SK-N-DZ (cell line): Measurements from ENCODE around the gene VPS39.

ENCODE experiments used
- DNase-seq: peaks from one replicate; pipeline ENCODE4 v3.0.0-alpha.2; 2015; ENCODE audit warnings: low spot score

VPS39 gene

DNA sequence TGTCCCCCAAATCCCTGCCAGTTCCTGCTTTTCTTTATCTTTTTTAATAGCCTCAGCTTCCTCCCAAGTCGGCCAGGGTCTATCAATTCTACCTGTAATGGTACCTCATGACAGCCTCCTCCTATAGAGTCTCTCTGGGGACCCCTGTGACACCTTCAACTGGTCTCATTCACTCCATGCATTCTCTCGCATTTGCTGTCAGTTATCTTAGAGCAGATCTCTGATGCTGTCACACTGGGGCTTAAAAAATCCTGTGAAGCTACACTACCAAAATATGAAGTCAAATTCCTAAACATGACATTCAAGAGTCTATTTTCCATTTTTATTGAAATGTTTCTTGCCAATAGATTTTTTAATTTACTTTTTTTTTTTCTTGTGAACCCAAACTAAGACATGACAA, 5.5 kb downstream of the VPS39 start:
- DNase-seq: no peak

DNA sequence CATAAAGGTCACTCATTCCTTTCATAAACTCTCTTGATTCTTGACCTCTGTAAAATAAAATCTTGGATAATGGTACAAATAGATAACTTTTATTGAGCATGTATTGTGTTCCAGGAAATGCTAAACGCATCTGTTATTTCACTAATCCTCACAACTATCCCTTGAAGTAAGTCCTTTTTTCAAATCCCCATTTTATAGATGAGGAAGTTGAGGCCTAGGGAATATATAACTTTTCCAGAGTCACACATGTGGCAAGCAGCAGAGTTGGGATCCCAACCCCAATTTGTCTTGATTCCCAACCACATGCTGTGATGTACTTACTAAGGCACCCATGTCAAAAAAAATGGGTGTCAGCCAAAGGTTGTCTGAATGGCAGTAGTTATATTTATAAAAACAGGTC, 6.3 kb downstream of the VPS39 start:
- no peak for DNase-seq

DNA sequence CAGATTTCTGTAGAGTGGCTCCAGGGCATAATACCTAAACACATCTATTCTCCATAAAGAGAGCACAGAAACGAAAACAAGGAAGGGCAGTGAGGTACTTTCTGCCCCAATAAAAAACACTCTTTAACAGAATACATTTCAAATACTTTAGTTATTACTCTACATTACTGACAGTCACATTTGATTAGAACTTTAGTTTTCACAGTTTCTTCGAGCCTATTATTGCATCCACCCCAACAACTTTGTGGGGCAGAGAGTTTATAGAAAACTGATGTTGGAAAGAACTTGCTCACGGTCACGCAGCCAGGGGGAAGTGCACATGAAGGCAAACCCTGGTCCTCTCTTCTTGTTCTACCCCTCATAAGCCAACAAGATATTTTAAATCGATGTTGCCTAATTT, 9.0 kb downstream of the VPS39 start:
- DNase-seq: no peak

DNA sequence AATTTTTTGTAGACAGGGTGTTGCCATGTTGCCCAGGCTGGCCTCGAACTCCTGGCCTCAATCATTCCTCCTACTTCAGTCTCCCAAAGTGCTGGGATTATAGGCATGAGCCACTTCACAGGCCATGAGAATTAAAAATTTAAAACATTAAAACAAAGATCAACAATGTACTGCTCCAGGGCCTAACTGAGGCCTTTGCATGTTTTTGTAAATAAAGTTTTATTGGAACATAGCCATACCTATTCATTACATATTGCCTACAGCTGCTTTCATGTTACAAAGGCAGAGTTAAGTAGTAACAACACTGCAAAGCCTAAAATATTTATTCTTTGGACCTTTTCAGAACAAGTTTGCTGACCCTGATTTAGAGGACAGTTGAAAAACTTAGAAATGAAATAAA, 9.6 kb downstream of the VPS39 start:
- no peak for DNase-seq

DNA sequence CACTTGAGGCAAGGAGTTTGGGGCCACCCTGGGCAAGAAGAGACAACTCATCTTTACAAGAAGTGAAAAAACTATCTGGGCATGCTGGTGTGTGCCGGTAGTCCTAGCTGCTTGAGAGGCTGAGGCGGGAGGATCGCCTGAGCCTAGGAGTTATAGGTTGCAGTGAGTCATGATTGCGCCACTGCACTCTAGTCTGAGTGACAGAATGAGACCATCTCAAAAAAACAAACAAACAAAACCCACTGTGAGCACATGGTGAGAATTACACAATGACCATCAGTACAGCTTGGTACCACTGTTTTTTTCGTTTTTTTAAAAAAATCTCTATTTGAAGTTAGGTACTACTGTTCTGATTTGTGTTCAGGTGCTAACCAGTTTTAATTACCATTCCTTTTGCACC, 13.6 kb downstream of the VPS39 start:
- no peak for DNase-seq

DNA sequence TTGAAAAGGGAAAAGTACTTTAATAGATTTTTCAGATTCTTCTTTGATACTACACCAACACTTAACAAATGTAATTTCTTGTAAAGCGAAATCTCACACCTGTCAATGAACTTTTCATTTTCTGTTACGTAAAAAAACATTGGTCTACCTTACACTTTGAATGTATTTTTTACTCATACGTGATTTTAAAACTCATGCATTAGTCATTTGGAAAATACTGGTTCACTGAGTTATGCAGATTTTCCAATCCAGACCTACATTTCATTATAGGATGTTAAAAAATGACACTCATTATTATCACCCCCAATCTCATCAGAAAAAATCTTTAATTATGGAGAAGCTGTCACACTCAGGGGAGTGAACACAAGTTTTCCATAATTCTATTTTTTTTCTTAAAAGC, 14.7 kb downstream of the VPS39 start:
- no peak for DNase-seq

DNA sequence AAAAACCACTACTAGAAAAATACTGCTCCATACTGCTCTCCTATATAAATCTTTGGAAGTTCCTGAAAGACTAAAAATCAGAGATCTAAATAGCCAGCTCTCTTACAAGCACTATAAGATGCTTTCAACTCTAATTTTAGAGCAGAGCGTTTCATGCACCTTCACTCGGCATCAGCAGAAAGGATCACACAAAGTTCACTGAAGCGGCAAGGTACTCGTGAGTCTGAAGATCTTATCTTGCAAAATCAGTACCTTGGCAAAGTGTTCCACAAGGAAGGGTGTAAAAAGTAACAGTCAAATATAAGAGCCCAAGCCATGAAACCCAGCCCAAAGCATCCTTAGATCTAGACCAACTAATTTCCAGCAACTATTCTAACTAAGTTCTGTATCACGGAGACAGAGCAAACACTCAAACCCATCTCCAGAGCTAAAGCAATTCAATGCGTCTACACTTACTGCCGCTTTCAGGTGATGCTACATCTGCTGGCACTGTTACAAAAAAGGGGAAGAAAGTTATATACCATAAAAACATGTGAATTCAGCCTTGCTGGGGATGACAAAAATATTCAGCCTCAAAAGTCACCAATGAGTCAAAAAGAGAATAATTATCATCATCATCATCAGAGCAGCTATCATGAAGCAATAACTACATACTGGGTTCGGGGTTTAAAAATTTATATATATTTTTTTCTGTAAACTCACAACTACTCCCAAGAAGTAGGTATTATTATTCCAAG, 16.3 kb downstream of the VPS39 start:
- DNase-seq: no peak

DNA sequence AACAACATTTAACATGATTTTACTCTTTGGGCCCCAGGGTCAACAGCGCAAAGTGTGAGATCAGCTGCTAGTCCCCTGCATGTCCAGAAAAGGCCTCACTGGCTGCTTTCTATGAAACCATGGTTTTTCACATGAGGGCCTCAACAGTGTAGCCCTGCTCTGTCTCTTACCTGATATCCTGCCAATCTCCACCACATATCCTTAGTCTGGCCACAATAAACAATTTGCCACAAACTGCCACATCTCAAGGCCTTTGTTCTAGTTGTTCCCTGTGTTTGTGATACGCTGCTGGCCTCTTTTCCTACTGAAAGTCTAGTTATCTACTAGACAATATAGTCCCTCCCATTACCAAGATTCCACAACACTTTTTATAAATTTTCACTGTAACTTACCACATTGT, 17.7 kb downstream of the VPS39 start:
- DNase-seq: no peak

DNA sequence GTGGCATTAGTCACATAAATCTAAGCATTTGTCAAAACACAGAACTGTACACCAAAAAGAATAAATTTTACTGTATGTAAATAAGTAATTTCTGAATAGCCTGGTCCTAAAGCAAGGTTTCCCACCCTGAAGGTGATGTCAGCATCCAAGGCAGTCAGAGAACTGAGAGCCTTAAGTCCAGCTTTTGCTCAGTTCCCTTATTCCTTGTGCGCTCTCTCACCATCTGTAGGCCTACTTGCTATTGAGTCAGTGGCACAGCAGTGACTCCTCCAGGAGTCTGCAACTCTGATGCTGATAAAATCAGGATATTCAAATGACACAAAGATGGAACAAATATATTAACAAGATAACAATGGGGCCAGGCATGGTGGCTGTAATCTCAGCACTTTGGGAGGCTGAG, 22.3 kb downstream of the VPS39 start:
- no peak for DNase-seq

DNA sequence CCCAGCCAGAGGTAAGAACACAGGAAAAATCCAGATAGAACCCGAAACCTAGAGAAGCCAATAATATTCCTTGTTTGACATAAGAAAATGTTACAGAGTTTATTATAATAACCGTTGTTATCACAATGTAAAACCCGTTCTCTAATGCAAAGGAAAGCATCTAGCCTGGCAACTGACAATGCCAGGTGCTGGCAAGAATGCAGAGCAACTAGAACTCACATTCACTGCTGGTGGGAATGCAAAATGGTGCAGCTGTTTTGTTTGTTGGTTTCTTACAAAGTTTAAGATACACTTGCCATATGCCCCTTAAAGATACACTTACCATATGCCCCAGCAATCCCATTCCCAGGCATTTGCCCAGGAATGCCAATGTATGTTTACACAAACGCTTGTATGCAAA, 23.4 kb downstream of the VPS39 start:
- no peak for DNase-seq

DNA sequence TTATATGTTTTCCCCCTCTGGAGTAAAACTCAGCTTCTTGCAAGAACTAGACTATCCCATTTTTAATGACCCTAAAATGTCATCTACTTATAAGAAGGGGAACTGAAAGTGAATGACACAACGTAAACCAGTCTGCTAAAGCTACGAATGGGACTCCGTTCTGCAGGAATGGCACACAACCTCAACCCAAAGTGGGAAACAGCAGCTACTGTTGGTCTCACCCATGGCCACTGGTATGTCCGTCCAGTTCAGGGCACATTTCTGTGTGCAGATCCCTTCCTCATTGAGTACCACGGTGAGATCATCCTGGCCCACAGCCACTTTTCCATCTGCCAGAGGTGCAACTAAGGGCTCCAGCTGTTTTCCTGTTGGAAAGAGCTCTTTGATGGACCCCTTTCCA, 23.8 kb downstream of the VPS39 start:
- no peak for DNase-seq

DNA sequence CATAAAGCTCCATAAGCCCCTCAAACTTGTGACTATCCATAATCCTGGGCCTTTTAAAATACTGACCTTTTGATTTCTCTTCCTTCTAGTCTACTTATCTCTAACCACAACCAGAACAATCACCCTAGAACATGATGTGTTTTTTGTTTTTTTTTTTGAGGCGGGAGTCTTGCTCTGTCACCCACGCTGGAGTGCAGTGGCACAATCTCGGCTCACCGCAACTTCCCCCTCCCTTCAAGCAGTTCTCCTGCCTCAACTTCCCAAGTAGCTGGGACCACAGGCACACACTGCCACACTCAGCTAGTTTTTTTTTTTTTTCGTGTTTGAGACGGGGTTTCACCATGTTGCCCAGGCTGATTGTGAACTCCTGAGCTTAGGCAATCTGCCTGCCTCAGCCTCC, 25.1 kb downstream of the VPS39 start:
- no peak for DNase-seq

DNA sequence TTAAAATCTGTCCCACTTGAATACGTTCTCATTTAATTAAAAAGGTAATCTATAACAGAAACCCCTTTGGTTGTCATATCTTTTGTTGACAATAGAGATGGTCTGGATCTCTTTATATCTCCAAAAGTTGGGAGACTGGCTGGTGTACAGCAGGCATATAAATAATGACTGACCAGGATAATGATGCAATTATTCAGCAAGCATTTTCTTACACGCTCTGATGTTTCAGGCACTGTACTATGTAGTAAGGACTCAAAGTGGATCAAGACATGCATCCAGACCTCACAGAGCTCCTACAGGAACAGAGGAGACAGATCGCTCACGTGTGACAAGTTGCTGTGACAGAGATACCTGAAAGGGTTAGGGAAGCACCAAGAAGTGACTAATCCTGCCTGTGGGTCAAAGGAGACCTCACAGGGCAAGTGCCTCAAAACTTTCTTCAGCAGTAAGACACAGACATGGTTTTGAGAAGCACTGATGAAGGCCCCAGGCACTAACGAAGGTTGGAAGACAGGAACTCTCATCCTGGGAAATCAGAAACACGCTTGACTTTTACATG, 25.7 kb downstream of the VPS39 start:
- no peak for DNase-seq

DNA sequence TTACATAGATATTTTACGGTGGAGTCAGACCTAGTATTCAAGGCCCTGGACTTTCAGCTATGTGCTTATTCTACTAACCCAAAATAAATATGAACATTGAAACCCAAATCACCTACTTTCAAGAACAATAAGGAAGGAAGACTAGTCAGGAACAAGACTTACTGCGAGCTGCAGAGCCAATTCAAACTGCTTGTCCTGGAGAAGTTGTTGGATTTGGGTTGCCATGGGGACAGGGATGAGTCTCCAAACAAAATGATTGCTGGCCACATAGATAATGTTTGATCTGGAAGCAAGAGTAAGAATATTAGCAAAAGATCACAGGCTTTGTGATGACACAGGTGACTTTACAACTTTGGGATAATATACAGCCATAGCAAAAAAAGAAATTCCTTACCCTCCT, 30.0 kb downstream of the VPS39 start:
- DNase-seq: no peak

DNA sequence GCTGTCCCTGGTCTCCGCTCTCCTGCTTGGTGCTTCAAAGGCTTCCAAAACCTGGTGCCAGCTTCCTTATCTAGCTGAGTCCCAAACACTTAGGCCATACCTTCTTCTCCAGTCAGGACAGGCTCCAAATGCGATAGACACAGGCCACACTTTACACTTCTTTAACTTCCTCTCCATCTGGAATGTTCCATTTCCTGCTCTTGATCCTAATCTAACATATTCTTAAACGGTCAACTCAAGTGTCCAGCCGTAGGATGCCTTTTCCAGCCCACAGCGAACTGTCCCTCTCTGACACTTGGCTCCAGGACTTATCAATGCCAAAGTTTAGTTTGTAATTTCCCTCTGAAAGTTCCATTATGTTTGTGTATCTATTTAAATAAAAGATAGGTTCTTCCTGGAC, 32.4 kb downstream of the VPS39 start:
- DNase-seq: no peak

DNA sequence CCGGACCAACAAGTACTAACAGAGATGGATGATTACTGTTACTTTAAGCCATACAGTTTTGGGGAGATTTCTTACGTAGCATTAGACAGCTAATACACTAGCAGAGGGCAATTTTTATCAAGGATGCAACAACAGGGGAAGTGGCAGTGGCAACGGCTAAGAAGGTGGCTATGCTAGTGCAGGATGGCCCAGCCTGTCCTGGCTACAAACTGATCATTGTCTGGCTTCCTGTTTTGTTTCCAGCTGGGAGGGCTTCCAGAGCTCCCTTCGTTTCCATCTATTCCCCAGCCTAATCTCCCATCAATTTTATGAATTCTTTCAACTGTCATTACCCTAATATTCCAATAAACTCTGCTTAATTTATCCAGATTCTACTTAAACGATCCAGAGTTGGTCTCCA, 35.6 kb downstream of the VPS39 start:
- DNase-seq: no peak

DNA sequence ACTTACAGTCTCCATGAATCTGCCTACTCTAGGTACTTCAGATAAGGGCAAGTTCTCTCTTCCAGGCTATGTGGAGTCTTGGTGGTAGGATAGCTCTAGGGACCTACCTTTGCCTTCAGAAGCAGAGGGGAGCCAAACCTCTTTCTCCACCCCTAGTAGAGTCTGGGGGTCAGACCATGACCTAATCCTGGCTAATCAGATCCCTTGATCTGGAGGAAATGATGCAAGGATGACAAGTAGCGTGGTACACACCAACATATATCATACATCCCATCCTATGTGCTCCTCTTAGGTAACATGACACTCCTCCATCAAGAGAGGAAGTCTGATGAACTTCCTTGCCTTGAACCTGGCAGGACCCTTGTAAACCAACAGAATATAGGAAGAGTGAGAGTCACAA, 36.3 kb downstream of the VPS39 start:
- DNase-seq: no peak

DNA sequence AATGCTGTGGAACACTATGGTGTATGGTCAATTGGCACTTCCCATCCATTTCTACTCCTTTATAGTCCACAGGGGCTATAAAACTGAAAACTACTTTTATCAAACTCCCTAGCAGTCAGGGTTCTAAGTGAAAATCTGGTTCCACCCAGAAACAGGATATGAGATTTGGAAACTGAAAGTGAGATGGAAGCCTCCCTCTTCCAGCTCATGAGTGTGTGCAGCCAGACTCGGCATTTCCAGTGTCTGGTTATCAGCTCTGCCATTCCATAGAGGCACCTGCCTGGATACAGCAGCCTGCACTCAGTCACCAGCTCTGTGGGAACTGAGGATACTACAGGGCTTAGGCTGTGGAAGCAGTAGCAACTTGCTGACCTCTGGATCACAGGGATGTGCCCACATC, 37.0 kb downstream of the VPS39 start:
- no peak for DNase-seq

DNA sequence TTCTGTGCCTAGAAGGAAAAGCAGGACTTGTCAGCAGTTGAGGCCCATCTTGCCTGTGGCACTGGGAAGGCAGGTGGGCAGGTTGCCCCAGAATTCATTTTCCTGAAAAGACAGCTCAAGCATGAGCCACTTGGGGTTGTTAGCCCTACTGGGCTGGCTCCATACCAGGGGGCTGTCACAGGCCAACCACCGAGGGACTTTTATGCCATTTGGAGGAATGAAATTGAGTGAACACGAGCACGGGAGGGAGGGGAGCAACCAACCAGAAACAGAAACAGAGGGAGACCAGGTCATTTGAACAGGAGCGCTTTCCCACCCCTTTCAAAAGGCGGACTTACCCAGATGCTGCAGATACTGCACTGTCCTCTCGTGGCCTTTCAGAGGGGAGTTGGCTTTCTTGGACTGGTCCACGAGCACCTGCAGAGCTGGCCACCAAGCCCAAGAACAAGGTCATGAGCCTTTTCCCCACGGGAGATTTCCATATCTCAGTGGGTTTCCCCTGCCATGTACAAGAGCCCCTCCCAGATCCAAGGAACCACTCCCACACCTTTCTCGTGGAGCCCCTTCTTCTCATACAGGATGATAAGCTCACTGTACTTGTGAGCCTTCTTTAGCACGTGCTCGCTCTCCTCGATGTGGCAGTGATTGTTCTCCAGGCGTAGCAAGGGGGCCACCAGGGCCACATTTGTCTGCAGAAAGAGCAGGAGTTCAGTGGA, 41.7 kb downstream of the VPS39 start:
- no peak for DNase-seq

DNA sequence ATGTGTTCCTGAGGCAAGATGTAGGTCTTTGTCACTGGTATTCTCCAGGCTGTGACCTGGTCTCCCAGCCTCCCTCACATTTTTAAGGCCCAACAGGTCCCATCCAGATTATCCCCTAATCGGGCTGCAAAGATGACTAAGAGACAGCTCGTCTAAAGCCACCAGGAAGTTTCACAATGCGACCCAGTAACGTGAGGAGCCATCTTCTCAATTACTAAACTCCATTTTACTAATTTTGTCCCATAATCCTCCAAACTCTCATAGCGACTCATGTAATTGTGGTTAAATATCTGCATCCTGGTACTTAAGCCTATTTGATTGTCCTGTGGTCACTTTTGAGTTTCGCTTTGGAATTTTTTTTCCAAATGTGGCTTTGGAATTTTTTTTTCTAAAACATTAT, 43.0 kb downstream of the VPS39 start:
- no peak for DNase-seq

DNA sequence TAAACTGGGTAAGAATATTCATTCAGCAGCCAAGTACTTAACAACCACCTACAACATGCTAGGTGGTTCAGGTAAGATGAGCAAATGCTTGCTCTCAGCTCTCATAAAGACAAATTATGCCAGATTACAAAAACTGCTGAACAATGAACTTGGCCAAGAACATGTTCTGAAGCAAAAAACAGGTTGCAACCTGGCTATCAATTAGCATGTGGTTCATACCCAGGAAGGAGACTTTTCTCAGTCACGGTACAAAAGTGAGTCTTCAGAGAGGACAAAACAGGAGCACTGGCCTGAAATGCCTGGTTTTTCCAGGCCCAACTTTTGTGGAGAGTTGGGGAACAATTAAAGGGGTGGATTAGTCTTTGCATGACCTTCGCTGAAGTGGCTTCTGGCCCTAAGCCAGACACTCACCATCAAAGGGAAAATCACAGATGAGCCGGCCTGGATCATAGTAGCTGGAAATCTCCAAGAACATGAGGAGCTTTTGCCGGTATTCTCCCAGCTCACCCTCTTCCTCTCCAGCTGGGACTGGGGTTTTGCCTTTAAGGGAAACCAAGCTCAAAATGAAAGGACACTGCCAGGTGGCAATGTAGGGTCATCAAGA, 44.1 kb downstream of the VPS39 start:
- DNase-seq: no peak

DNA sequence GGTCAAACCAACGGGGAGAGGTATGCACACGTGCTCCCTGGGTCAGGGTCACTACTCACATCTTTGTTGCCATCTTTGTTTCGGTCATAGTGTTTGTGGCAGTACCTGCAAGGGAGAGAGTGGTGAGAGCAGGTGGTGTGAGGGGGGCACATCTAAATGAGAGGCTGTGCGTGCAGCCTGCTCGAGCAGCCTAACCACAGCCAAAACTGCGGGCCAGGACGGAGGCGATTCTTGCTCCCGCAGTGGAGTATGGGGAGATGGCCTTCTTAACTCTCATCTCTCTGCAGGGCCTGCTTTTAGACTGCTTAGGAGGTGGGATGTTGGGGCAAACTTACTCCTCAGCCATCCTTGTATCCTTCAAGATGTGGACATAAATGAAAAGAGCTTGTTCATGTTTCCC, 44.8 kb downstream of the VPS39 start:
- DNase-seq: no peak

DNA sequence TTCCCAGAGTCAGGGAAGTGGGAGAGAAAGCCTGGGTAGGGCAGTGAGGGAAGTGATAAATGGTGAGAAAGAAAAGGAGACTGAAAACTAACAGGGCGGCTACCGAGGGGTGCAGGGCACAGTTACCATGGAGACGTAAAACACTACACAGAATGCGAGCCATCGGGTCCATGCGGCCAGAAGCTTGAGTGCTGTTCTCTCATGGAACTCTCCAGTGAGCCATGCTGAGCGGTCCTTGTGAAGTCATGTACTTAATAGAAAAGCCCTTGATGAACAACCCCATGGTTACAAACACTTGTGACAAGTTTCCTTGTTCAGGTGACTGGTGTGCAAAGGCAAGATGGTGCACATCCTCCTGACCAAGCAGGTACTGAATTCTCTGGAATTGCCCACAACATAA, 48.0 kb downstream of the VPS39 start:
- no peak for DNase-seq
